Tibial nerve (tissue), 4 donors: ENCODE data around the gene PTRH1.

ENCODE experiments used
- CTCF ChIP-seq, 5 experiments: fragments of 200-600 bp in 3 of 5; fragments of 450-650 bp in 2 of 5; sonication (generic) in 3 of 5; IDR thresholded peaks; one replicate each; pipeline ENCODE4 v1.5.1; 2016 to 2019; ENCODE audit warnings: antibody characterized with exemption in 5 of 5, mild to moderate bottlenecking in 3 of 5, moderate library complexity in 2 of 5
- EP300 ChIP-seq, 2 donors: sonication (generic); formaldehyde crosslinking; IDR thresholded peaks; one replicate each; pipeline ENCODE4 v1.6.1; 2017; ENCODE audit warnings: antibody characterized with exemption in 2 of 2, mild to moderate bottlenecking in 1 of 2
- POLR2A ChIP-seq, 2 donors: fragments of 450-650 bp; IDR thresholded peaks; one replicate each; pipeline ENCODE4 v1.6.1; 2017; ENCODE audit warnings: antibody characterized with exemption in 2 of 2, mild to moderate bottlenecking in 2 of 2, moderate library complexity in 2 of 2

GRCh38 chr9:127664324-127664677 lies 51.2 kb downstream of the PTRH1 start:
- TF ChIP-seq CTCF (IDR thresholded peaks at IDR 0.05) (no peak), POLR2A (IDR thresholded peaks at IDR 0.05) (no peak), EP300 (IDR thresholded peaks at IDR 0.05) (no peak)
